WTC11 (cell line): ENCODE data around the gene DNAJC12.

ENCODE experiments used
- CREB1 ChIP-seq: sonication (generic); formaldehyde crosslinking; IDR thresholded peaks from 2 replicates; pipeline ENCODE4 v1.8.0; 2023; ENCODE audit warnings: mild to moderate bottlenecking, missing genetic modification reagents
- CTCF ChIP-seq: fragments of 200-600 bp; IDR thresholded peaks from 2 replicates; pipeline ENCODE4 v1.8.0; 2022; ENCODE audit warnings: antibody characterized with exemption
- ELF4 ChIP-seq: sonication (generic); formaldehyde crosslinking; IDR thresholded peaks from 2 replicates; pipeline ENCODE4 v1.8.1; 2022; ENCODE audit warnings: low read depth, mild to moderate bottlenecking, moderate library complexity, missing genetic modification reagents
- FOXJ3 ChIP-seq: sonication (generic); formaldehyde crosslinking; IDR thresholded peaks from 2 replicates; pipeline ENCODE4 v1.9.0; 2021; ENCODE audit warnings: missing genetic modification reagents, mild to moderate bottlenecking, borderline replicate concordance
- FOXK1 ChIP-seq: sonication (generic); formaldehyde crosslinking; IDR thresholded peaks from 2 replicates; pipeline ENCODE4 v1.8.0; 2022; ENCODE audit warnings: mild to moderate bottlenecking, moderate library complexity, missing genetic modification reagents
- KAT7 ChIP-seq: sonication (generic); formaldehyde crosslinking; IDR thresholded peaks from 2 replicates; pipeline ENCODE4 v1.8.1; 2023; ENCODE audit warnings: missing genetic modification reagents, mild to moderate bottlenecking, borderline replicate concordance
- MAX ChIP-seq: sonication (generic); formaldehyde crosslinking; IDR thresholded peaks from 2 replicates; pipeline ENCODE4 v1.8.0; 2022; ENCODE audit warnings: mild to moderate bottlenecking, missing genetic modification reagents
- NFYB ChIP-seq: sonication (generic); formaldehyde crosslinking; conservative IDR thresholded peaks from 2 replicates; pipeline ENCODE4 v1.8.0; 2022; ENCODE audit warnings: low read depth, missing genetic modification reagents
- USF1 ChIP-seq: sonication (generic); formaldehyde crosslinking; IDR thresholded peaks from 2 replicates; pipeline ENCODE4 v1.8.0; 2022; ENCODE audit warnings: mild to moderate bottlenecking, missing genetic modification reagents
- ZNF232 ChIP-seq: sonication (generic); formaldehyde crosslinking; IDR thresholded peaks from 2 replicates; pipeline ENCODE4 v1.8.0; 2022; ENCODE audit warnings: mild to moderate bottlenecking, missing genetic modification reagents
- ZSCAN18 ChIP-seq: fragments of 250-450 bp; sonication (Bioruptor Pico); IDR thresholded peaks from 2 replicates; pipeline ENCODE4 v2.1.2; 2022; ENCODE audit warnings: mild to moderate bottlenecking, moderate library complexity

- no peak for TF ChIP-seq ZNF232 (CRISPR knock-in tag)
- no peak for TF ChIP-seq MAX
- TF ChIP-seq FOXJ3 (CRISPR knock-in tag) = no peak
- no peak for TF ChIP-seq CREB1
- TF ChIP-seq CTCF = no peak
- no peak for TF ChIP-seq USF1 (CRISPR knock-in tag)
- no peak for TF ChIP-seq KAT7
- no peak for TF ChIP-seq ELF4 (CRISPR knock-in tag)
- TF ChIP-seq NFYB = no peak
- no peak for TF ChIP-seq ZSCAN18 (CRISPR knock-in tag)
- TF ChIP-seq FOXK1 = no peak
Measured at GRCh38 chr10:67841737-67842136, 3.7 kb upstream of the DNAJC12 start.
